Breast epithelium (tissue), 4 donors: ENCODE data around the gene MKNK1. TPM values are rescaled to one million over a fixed set of nuclear protein-coding genes. Genes with fewer than 3 reads are reported as not detected.

Source experiments
- DNase-seq, 2 donors: peaks; one replicate each; pipeline ENCODE4 v3.0.0-alpha.2; 2019; ENCODE audit warnings: low spot score in 2 of 2
- H3K27ac ChIP-seq, 2 donors: fragments of 200-600 bp; sonication (generic) in 1 of 2; one replicate each; pipeline ENCODE4 v1.5.1; 2016 to 2019; ENCODE audit warnings: mild to moderate bottlenecking in 1 of 2
- H3K27me3 ChIP-seq, 2 donors: fragments of 200-600 bp; sonication (generic) in 1 of 2; one replicate each; pipeline versions ENCODE4 v1.5.1 to v1.6.0; 2017 to 2019; ENCODE audit warnings: control low read depth in 1 of 2, mild to moderate bottlenecking in 1 of 2
- H3K36me3 ChIP-seq: fragments of 200-600 bp; one replicate; pipeline ENCODE4 v1.5.1; 2019
- H3K4me1 ChIP-seq, 2 donors: fragments of 200-600 bp; sonication (generic); one replicate each; pipeline ENCODE4 v1.5.1; 2016 to 2019; ENCODE audit warnings: control low read depth in 1 of 2
- H3K4me3 ChIP-seq, 3 donors: fragments of 200-600 bp; sonication (generic); 1 replicate in 2 of 3; 2 replicates in 1 of 3; pipeline ENCODE4 v1.5.1; 2016 to 2019; ENCODE audit warnings: mild to moderate bottlenecking in 3 of 3, moderate library complexity in 2 of 3
- H3K9me3 ChIP-seq, 2 donors: fragments of 200-600 bp; sonication (generic) in 1 of 2; one replicate each; pipeline ENCODE4 v1.5.1; 2016 to 2019; ENCODE audit warnings: control low read depth in 1 of 2
- CTCF ChIP-seq, 3 donors: fragments of 450-650 bp; IDR thresholded peaks; one replicate each; pipeline ENCODE4 v1.5.1; 2016 to 2017; ENCODE audit warnings: antibody characterized with exemption in 3 of 3, mild to moderate bottlenecking in 3 of 3, moderate library complexity in 3 of 3
- POLR2A ChIP-seq: fragments of 450-650 bp; IDR thresholded peaks from one replicate; pipeline ENCODE4 v1.6.1; 2016; ENCODE audit warnings: antibody characterized with exemption, mild to moderate bottlenecking, moderate library complexity
- POLR2AphosphoS5 ChIP-seq, 3 donors: sonication (generic); formaldehyde crosslinking; IDR thresholded peaks; one replicate each; pipeline ENCODE4 v1.6.1; 2017; ENCODE audit warnings: antibody characterized with exemption in 3 of 3
- intact Hi-C: fragments of 100-400 bp; cut with DNase I; formaldehyde crosslinking; loops from one replicate; pipeline ENCODE4 v1.15.1; 2023; ENCODE audit warnings: low total_unique reads
- total RNA-seq, 3 donors: library from RNA; depleted of rRNA; stranded (reverse); fragments of >200 nt; gene quantifications; one replicate each; pipeline ENCODE4 v1.1.0, GENCODE V29; 2016

Gene MKNK1
- total RNA-seq, 3 donors from 2014 or later, result 34.7 to 51.5 (median 47.2) TPM

DNA sequence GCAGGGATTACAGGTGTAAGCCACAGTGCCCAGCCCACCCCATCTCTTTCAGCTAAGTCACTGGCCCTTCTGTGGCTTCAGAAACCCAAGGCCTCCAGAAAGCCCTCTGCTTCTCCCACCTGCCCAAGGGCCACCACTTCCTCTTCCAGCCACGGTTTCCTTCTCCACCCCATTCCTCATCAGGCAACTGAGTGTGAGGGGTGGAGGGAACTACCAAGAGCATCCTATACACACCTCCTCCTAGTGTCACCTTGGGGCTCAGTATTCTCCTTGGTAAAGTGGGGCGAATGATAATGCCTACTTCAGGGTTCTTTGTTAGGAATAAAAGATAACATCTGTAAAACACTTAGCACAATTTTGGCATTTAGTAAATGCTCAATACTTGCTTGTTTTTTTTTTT lies 82.7 kb downstream of the MKNK1 start:
- no peak for DNase-seq
- no peak for TF ChIP-seq CTCF (IDR thresholded peaks at IDR 0.05)
- TF ChIP-seq POLR2AphosphoS5 (IDR thresholded peaks at IDR 0.05), result no peak
- TF ChIP-seq POLR2A, result no peak
- Histone ChIP-seq H3K9me3 (no peaks in the 10 kb centered on the region), H3K4me3 (no peak overlapping the region), H3K27me3 (no peaks in the 10 kb centered on the region), H3K27ac (no peak overlapping the region), H3K4me1 (peaks cover 0 to 8% of the 10 kb centered on the region in 2 donors), H3K36me3 (no peaks in the 10 kb centered on the region)
- intact Hi-C loops, result loop anchor here (10.0 kb wide), 1 partner anchor 467 kb away; no protein-coding TSS in a partner anchor

GRCh38 chr1:46520063-46520911 lies 83.8 kb downstream of the MKNK1 start:
- TF ChIP-seq POLR2AphosphoS5 (IDR thresholded peaks at IDR 0.05) (no peak), CTCF (IDR thresholded peaks at IDR 0.05) (no peak), POLR2A (no peak)
- DNase-seq, result no peak
- intact Hi-C loops, result loop anchor here (10.0 kb wide), 1 partner anchor 465 kb away; no protein-coding TSS in a partner anchor

DNA sequence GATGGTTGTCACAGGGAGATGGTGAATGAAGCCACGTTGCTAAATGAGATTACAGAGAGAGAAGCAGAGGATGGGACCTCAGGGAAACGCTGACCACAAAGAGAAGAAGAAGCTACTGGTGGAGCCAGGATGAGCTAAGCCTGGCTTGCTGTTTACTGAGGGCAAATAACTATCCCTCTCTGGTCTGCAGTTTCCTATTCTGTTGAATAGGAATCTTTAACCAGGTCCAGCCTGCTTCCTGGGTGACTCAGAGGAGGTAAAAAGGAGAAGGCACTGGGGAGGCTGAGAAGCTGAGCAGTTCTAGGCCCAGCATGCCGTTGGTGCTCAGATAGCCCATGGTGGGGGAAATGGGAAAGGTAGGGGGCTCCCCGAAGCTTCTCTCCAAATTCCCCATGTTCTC lies 84.9 kb downstream of the MKNK1 start:
- no peak for DNase-seq
- TF ChIP-seq POLR2A (no peak), POLR2AphosphoS5 (IDR thresholded peaks at IDR 0.05) (no peak), CTCF (IDR thresholded peaks at IDR 0.05) (no peak)
- H3K27ac ChIP-seq, result no peak overlapping the region
- no peak overlapping the region for H3K4me3 ChIP-seq
- no peaks in the 10 kb centered on the region for H3K9me3 ChIP-seq
- H3K4me1 ChIP-seq, result peaks cover 0 to 8% of the 10 kb centered on the region in 2 donors
- no peaks in the 10 kb centered on the region for H3K36me3 ChIP-seq
- no peaks in the 10 kb centered on the region for H3K27me3 ChIP-seq
- intact Hi-C loops, result no loop called here

More at GRCh38 chr1:46520063-46520911, 83.8 kb downstream of the MKNK1 start:
- Histone ChIP-seq H3K4me1 (peaks cover 0 to 8% of the 10 kb centered on the region in 2 donors), H3K36me3 (no peaks in the 10 kb centered on the region), H3K4me3 (no peak overlapping the region), H3K9me3 (no peaks in the 10 kb centered on the region), H3K27me3 (no peaks in the 10 kb centered on the region), H3K27ac (no peak overlapping the region)

DNA sequence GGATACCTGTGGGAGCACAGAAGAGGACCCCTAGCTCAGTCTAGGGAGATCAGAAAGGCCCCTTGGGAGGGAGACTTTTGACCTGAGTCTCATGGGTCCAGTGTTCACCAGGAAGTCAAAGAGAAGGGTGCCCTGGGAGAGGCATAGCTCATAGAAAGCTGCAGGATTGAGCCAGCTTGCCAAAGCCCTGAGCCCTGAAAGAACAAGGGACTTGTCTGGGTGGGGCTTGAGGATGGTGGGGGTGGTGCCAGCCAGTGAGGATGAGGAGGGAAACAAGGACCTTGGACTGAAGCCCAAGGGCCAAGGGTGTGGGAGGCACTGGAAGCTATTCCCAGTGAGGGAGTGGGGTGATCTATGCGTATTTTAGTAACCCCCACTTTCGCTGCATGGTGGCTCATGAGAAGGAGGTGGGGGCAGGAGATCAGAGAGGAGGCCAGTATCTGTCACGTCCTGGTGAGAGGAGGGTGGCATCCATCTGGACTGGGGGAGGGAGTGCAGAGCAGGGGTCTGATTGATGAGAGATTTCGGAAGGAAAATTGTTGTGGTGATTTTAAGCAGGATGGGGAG lies 86.1 kb downstream of the MKNK1 start:
- no peak overlapping the region for H3K27ac ChIP-seq
- no peak overlapping the region for H3K4me3 ChIP-seq
- no peaks in the 10 kb centered on the region for H3K27me3 ChIP-seq
- TF ChIP-seq POLR2AphosphoS5 (IDR thresholded peaks at IDR 0.05) (no peak), CTCF (IDR thresholded peaks at IDR 0.05) (no peak), POLR2A (no peak)
- H3K36me3 ChIP-seq, result no peaks in the 10 kb centered on the region
- no peak for DNase-seq
- no peaks in the 10 kb centered on the region for H3K9me3 ChIP-seq
- peaks cover 0 to 8% of the 10 kb centered on the region in 2 donors for H3K4me1 ChIP-seq
- intact Hi-C loops, result no loop called here
